Adrenal gland (tissue), 12 donors: ENCODE data around the gene EIF3F. TPM values are rescaled to one million over a fixed set of nuclear protein-coding genes. Genes with fewer than 3 reads are reported as not detected.

Experiments
- DNase-seq, 7 donors: peaks; one replicate each; pipeline ENCODE4 v3.0.0-alpha.2; 2019 to 2020
- H3K27ac ChIP-seq, 5 donors: fragments of 200-600 bp; sonication (generic) in 4 of 5; 1 replicate in 3 of 5; 2 replicates in 2 of 5; pipeline versions ENCODE4 v1.5.1 to v1.8.0; 2016 to 2020; ENCODE audit warnings: mild to moderate bottlenecking in 1 of 5
- H3K27me3 ChIP-seq: fragments of 200-600 bp; 2 replicates; pipeline ENCODE4 v1.8.0; 2021
- H3K36me3 ChIP-seq, 2 donors: fragments of 200-600 bp; replicated peaks in 1 of 2; 1 replicate in 1 of 2; 2 replicates in 1 of 2; pipeline versions ENCODE4 v1.5.1 to v1.8.0; 2018 to 2022
- H3K4me1 ChIP-seq, 2 donors: fragments of 200-600 bp; replicated peaks in 1 of 2; 1 replicate in 1 of 2; 2 replicates in 1 of 2; pipeline versions ENCODE4 v1.5.1 to v1.8.0; 2018 to 2021
- H3K4me3 ChIP-seq, 4 donors: fragments of 200-600 bp; sonication (generic) in 3 of 4; one replicate each; pipeline ENCODE4 v1.5.1; 2016 to 2018
- H3K9me3 ChIP-seq, 3 donors: fragments of 200-600 bp; sonication (generic) in 1 of 3; replicated peaks in 1 of 3; 1 replicate in 2 of 3; 2 replicates in 1 of 3; pipeline versions ENCODE4 v1.5.1 to v1.8.0; 2016 to 2021
- POLR2A ChIP-seq, 2 donors: fragments of 450-650 bp; IDR thresholded peaks; one replicate each; pipeline ENCODE4 v1.6.1; 2017; ENCODE audit warnings: antibody characterized with exemption in 2 of 2, mild to moderate bottlenecking in 2 of 2, moderate library complexity in 1 of 2
- WGBS, 4 donors: extraction: QIAGEN DNeasy Blood & Tissue Kit in 2 of 4; methylation state at CpG; one replicate each; pipeline versions ENCODE4 v1.1.5 to v1.1.7; 2013 to 2017; 5-methylcytosine and 5-hydroxymethylcytosine counted together
- intact Hi-C, 2 donors: fragments of 100-400 bp; cut with DNase I; formaldehyde crosslinking; loops; one replicate each; pipeline versions ENCODE4 v1.14.1 to v1.15.0; 2022 to 2023
- polyA plus RNA-seq, 3 donors: library from polyadenylated mRNA; stranded (reverse); fragments of 200-250 nt in 2 of 3; fragments of 350-450 nt in 1 of 3; fragmentation: Illumina TruSeq in 1 of 3; extraction: RNeasy Lipid Tissue Mini Kit (QIAGEN cat#74804) in 1 of 3; gene quantifications; one replicate each; pipeline ENCODE4 v1.2.3, GENCODE V29; 2013 to 2014
- total RNA-seq, 9 donors: library from RNA; depleted of rRNA in 4 of 9; stranded (reverse); fragments of >200 nt in 4 of 9; fragments of 120-200 nt in 1 of 9; fragmentation: NEBNext Ultra II Directional in 1 of 9; extraction: Animal tissue kit (Norgen Biotek cat#: 25700) in 1 of 9; gene quantifications; one replicate each; pipeline versions ENCODE4 v1.1.0 to v1.2.4, GENCODE V29; 2013 to 2023
- TF ChIP-seq, protein P1 (sequence below), 6 experiments: fragments of 450-650 bp in 4 of 6; fragments of 200-600 bp in 2 of 6; sonication (generic) in 1 of 6; IDR thresholded peaks; 1 replicate in 5 of 6; 2 replicates in 1 of 6; pipeline versions ENCODE4 v1.5.1 to v1.8.0; 2016 to 2021; ENCODE audit warnings: antibody characterized with exemption in 6 of 6, mild to moderate bottlenecking in 2 of 6, moderate library complexity in 1 of 6
- donor health status: healthy with polysubstance abuse.
- donor health status: Bipolar disorder and iron deficiency.
- donor health status: DM: yes; HTN: yes; CAD: no.
- donor health status: DM: no; HTN: no; CAD: no.
- donor health status: DM: no; HTN: no; CAD: no.
- donor health status: DM: yes; HTN: yes; CAD: no.

The EIF3F gene
- total and polyA plus RNA-seq, 12 donors, result 105 to 366 (median 173) TPM

DNA sequence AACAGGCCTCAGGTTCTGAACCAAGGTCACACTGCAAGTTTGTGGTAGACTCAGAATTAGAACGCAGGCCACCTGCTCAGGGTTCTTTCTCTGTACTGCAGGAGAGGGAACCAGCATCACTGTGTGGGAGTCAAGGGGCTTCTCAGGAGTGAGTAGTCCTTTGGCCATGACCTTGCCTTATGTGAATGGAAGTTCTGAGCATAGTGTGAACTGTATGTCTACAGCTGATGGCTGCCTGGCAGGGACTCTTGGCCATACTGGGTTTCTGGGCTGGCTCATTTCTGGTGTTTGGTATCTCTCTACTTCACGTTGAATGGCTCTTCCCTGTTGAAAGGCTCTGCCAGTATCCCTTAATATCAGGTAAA lies 53.8 kb downstream of the EIF3F start:
- intact Hi-C loops, result no loop called here
- no peaks in the 10 kb centered on the region for H3K4me1 ChIP-seq
- TF ChIP-seq, protein P1, sequence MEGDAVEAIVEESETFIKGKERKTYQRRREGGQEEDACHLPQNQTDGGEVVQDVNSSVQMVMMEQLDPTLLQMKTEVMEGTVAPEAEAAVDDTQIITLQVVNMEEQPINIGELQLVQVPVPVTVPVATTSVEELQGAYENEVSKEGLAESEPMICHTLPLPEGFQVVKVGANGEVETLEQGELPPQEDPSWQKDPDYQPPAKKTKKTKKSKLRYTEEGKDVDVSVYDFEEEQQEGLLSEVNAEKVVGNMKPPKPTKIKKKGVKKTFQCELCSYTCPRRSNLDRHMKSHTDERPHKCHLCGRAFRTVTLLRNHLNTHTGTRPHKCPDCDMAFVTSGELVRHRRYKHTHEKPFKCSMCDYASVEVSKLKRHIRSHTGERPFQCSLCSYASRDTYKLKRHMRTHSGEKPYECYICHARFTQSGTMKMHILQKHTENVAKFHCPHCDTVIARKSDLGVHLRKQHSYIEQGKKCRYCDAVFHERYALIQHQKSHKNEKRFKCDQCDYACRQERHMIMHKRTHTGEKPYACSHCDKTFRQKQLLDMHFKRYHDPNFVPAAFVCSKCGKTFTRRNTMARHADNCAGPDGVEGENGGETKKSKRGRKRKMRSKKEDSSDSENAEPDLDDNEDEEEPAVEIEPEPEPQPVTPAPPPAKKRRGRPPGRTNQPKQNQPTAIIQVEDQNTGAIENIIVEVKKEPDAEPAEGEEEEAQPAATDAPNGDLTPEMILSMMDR (IDR thresholded peaks at IDR 0.05), result no peak
- no peak for TF ChIP-seq POLR2A (IDR thresholded peaks at IDR 0.05)
- H3K9me3 ChIP-seq, result no peaks in the 10 kb centered on the region
- H3K4me3 ChIP-seq, result no peak overlapping the region
- DNase-seq, result peak in 2 of 7 donors; percentile 4 to 12
- no peaks in the 10 kb centered on the region for H3K27me3 ChIP-seq
- WGBS, 4 donors, result 77 to 100% (median 85%) methylated on average over 1 to 2 of the region's 2 CpGs
- H3K27ac ChIP-seq, result no peak overlapping the region
- H3K36me3 ChIP-seq, result no peaks in the 10 kb centered on the region

DNA sequence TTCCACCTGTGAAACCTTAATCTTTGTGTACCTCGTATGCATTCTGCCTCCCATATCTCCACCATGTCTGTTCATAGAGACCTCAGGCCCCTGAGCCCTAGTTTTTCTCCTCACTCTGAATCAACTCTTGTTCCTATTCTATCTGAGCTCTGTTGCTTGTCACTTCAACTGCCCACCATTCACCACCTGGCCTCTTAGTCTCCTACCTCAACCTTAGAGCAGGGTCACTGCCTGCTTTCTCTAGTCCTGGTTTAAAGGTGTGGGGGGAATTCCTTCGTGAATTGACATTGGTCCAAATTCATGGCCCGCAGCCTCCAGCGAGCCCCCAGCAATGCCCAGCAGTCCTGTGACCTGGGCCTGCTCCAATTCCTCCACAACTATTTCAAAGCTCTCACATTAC lies 54.4 kb downstream of the EIF3F start:
- 86 to 97% (median 93%) methylated on average over 4 of the region's 4 CpGs for WGBS, 4 donors
- Histone ChIP-seq H3K27me3 (no peaks in the 10 kb centered on the region), H3K4me3 (no peak overlapping the region), H3K27ac (no peak overlapping the region), H3K36me3 (no peaks in the 10 kb centered on the region), H3K9me3 (no peaks in the 10 kb centered on the region), H3K4me1 (no peaks in the 10 kb centered on the region)
- TF ChIP-seq, protein P1 (IDR thresholded peaks at IDR 0.05), result no peak
- intact Hi-C loops, result no loop called here
- peak in 1 of 7 donors; percentile 4 for DNase-seq

DNA sequence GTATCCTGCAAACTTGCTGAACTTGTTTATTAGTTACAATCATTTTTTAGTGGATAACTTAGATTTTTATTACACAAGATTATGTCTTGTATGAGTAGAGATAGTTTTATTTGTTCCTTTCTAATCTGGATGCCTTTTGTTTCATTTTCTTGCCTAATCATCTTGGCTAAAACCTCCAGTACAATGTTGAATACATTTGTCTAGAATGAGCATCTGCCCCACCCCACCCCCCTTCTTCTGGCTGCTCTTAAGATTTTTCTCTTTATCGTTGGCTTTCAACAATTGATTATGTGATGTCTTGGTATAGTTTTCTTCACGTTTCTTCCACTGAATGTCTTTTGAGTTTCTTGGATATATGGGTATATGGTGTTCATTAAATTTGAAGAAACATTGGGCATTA lies 56.6 kb downstream of the EIF3F start:
- Histone ChIP-seq H3K36me3 (no peaks in the 10 kb centered on the region), H3K9me3 (no peaks in the 10 kb centered on the region), H3K27me3 (no peaks in the 10 kb centered on the region), H3K27ac (no peak overlapping the region), H3K4me3 (no peak overlapping the region), H3K4me1 (no peaks in the 10 kb centered on the region)
- DNase-seq, result no peak
- TF ChIP-seq, protein P1 (IDR thresholded peaks at IDR 0.05), result no peak
- TF ChIP-seq POLR2A (IDR thresholded peaks at IDR 0.05), result no peak
- 73 to 77% (median 75%) methylated on average over 2 of the region's 2 CpGs for WGBS, 4 donors
- intact Hi-C loops, result no loop called here

DNA sequence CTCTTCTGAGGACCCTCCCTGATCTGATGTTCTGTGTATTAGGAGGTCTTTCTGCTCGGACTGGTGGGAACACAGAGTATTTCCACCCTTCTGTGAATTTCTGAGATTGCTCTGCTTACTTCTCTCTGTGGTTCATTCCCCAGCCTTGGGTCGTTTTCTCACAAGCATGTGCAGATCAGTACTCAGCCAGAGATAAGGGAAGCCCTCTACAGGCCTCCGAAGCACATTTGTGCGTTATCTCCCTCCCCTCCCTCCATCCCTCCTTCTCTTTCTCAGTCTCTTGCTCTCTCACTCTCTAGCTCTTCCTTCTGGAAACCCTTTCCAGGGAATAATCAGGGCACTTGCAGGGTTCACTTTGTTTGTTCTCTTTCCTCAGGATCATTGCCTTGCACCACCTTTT lies 58.7 kb downstream of the EIF3F start:
- no peak for TF ChIP-seq POLR2A (IDR thresholded peaks at IDR 0.05)
- TF ChIP-seq, protein P1 (IDR thresholded peaks at IDR 0.05), result no peak
- intact Hi-C loops, result no loop called here
- no peak overlapping the region for H3K4me3 ChIP-seq
- no peaks in the 10 kb centered on the region for H3K4me1 ChIP-seq
- H3K9me3 ChIP-seq, result no peaks in the 10 kb centered on the region
- no peak overlapping the region for H3K27ac ChIP-seq
- no peaks in the 10 kb centered on the region for H3K36me3 ChIP-seq
- DNase-seq, result no peak
- 67 to 74% (median 70%) methylated on average over 4 of the region's 4 CpGs for WGBS, 4 donors
- no peaks in the 10 kb centered on the region for H3K27me3 ChIP-seq
